GM21717 (cell line): ENCODE results near the gene VANGL2.

Source experiments
- ATAC-seq: cut with Tn5 transposase; IDR thresholded peaks from one replicate; pipeline ENCODE4 v1.9.1; 2021; ENCODE audit warnings: mild to moderate bottlenecking, moderate library complexity; ENCODE audit not compliant: unreplicated experiment

VANGL2 gene

GRCh38 chr1:160400223-160400645, at the start of gene VANGL2:
Gene VANGL2 (plus strand): TSS chr1:160400564. CDS start chr1:160415838, 15,274 bp downstream.
- no peak for ATAC-seq

DNA sequence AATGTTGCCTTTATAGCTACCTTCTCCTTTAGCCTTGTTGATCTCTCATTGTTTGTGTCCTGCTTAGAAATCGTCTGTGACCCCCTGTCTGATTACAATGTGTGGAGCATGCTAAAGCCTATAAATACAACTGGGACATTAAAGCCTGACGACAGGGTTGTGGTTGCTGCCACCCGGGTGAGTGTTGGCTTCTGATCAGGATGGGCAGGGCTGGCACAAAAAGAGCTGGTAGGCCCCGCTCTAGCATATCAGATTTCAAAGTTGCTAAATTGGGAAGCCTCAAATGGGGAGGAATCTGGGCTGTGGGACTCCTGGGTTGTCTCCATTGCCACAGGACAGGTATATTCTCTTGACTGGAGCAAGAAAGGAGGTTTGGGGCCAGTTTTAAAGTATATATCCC, 48.7 kb upstream of the VANGL2 start:
- ATAC-seq, result no peak

- no peak for ATAC-seq
Measured at GRCh38 chr1:160352555-160352954, 47.8 kb upstream of the VANGL2 start.

DNA sequence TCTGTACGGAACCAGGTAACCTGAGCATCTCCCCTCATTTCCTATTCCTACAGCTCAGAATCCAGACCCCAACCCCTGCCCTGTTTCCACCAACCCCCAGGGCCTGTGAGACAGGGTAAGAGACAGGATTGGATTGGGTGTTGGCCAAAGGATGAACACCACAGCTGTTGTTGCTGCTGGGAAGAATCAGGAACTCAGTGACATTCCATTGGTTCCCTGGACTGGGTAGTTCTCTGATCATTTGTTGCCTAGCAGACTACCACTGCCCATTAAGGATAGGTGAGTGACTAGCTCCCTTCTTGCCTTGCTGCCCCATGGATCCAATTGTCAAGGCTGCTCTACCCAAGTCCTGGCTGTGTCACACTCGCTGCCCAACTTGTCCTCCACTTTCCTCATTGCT, 47.1 kb upstream of the VANGL2 start:
- ATAC-seq, result no peak

- no peak for ATAC-seq
Measured at GRCh38 chr1:160354388-160354985, 45.9 kb upstream of the VANGL2 start.

DNA sequence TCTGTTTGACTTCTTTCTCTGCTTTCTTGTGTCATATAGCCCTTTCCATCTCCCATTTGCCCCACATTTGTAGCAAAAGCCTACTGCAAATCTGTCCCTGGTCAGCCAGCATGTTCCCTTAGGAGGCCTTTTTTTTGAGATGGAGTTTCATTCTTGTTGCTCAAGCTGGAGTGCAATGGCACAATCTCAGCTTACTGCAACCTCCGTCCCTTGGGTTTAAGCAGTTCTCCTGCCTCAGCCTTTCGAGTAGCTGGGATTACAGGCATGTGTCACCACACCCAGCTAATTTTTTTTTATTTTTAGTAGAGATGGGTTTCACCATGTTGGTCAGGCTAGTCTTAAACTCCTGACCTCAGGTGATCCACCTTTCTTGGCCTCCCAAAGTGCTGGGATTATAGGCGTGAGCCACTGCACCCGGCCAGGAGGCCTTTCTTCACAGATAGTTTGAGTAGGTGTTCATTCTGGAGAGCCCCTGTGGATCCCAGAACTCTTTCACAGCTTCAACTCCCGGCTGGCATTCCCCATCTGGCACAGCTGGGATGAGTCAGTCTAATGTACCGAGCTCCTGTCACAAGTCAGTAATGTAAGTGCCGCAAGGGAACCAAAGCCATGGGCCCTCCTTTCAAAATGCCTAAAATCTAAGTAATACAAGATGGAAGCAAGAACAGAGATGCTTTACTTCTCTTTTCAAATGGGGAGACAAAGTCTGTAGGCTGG, 42.9 kb upstream of the VANGL2 start:
- no peak for ATAC-seq

- ATAC-seq, result no peak
Measured at GRCh38 chr1:160358073-160358472, 42.3 kb upstream of the VANGL2 start.

- ATAC-seq, result no peak
Measured at GRCh38 chr1:160359559-160360226, 40.7 kb upstream of the VANGL2 start.

GRCh38 chr1:160360227-160360695, 40.1 kb upstream of the VANGL2 start:
- no peak for ATAC-seq

DNA sequence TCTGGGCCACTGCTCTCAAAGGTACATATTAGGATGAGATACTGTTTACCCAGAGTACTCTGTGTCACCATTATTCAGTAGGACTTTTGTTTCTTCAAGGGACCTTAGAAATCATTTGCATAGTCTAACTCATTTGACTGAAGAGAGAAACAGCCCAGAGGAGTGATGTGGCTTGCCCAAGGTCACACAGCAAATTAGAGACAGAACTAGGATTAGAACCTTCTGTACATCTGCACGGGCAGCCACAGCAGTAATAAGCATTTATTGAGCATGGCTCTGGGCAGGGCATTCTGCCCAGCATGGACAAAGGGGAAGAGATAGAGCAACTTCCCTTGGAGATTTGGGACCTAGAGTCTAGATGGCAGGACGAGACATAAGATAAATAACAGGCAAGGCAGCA, 39.2 kb upstream of the VANGL2 start:
- ATAC-seq, result no peak

- no peak for ATAC-seq
Measured at GRCh38 chr1:160361814-160362167, 38.6 kb upstream of the VANGL2 start.

GRCh38 chr1:160362168-160362957, 38.0 kb upstream of the VANGL2 start:
- ATAC-seq, result no peak

- ATAC-seq, result no peak
Measured at GRCh38 chr1:160363010-160363409, 37.4 kb upstream of the VANGL2 start.

- no peak for ATAC-seq
Measured at GRCh38 chr1:160363951-160364735, 36.2 kb upstream of the VANGL2 start.

DNA sequence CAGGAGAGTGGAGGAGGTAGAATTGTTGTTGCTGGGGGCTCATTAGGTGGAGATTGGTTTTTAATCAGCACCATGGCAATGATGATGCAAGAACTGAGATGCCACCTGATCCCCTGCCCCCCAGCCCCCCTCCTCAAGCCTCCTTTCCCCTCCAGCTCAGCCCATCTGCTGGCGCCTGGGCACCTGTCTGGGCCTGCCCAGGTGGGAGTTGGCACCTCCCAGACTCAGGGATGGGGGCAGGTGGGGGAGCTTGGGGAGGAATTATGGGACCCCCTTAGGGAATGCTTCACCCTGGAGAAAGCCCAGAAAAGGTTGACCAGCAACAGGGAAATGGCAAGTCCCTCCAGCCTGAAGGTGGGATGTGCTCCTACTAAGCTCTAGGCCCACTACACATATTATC, 35.0 kb upstream of the VANGL2 start:
- no peak for ATAC-seq

DNA sequence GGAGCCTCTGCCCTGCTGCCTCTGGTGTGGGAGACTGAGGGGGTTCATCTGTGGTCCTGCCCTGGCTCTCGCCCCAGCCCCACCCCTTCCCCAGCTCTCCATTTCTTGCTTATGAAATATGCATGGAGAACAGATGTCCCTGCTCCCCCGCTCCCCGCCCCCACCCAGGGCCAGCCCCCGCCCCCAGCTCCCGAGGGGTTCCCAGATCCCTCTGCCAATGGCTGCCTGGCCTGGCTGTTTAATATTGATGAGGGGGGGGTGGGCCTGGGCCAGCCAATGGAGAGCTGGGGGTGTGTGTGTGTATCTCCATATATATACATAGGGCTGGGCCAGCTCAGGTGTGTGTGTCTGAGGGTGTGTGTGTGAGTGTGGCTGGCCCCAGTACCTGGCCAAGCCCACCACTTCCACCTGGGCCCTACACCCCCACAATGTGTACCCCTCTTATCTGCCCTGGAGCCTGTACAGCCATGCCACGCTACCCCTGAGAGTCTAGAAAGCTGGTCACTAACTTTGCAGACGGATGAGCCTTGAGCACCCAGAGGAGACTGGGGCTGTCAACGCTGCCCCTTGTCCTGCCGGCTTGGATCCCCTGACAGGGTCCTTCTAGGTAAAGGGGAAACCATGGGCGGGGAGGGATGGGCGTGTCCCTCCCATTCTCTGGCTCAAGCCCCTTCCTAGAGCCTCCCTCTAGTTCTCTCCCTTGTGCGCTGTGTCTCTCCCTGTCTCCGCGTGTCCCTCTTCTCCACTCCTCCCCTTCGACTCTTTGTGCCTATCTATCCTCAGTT, 33.4 kb upstream of the VANGL2 start, which contains the start of gene NHLH1:
Gene NHLH1, plus strand, starts transcription at position 341 of the 785 bp plus-strand sequence. CDS start 3,661 bp downstream, outside the sequence.
- no peak for ATAC-seq

- ATAC-seq, result no peak
Measured at GRCh38 chr1:160367516-160367900, 32.9 kb upstream of the VANGL2 start.

GRCh38 chr1:160367934-160368923, 32.1 kb upstream of the VANGL2 start:
- no peak for ATAC-seq
